BJ (cell line): ENCODE results near the gene RNF183. TPM values are rescaled to one million over a fixed set of nuclear protein-coding genes. Genes with fewer than 3 reads are reported as not detected.

Experiments
- CTCF ChIA-PET: fragments of 350-600 bp; formaldehyde crosslinking; extraction: SDS; loops from one replicate; lab custom pipeline; 2021; ENCODE audit warnings: antibody characterized with exemption, inconsistent platforms; lab: Yijun Ruan, JAX
- POLR2A ChIA-PET: fragments of 300-600 bp; sonication (Branson Sonifier 250); formaldehyde crosslinking; extraction: SDS; loops from one replicate; lab custom pipeline; 2021; ENCODE audit warnings: antibody characterized with exemption; lab: Charles Lee
- DNase-seq: peaks from one replicate; pipeline ENCODE4 v3.0.0-alpha.2; 2011; ENCODE audit warnings: low read depth
- H3K27me3 ChIP-seq: 2 replicates; pipeline ENCODE4 v1.6.0; 2011; ENCODE audit warnings: low read length; ENCODE audit not compliant: control insufficient read depth, insufficient read depth
- H3K36me3 ChIP-seq: 2 replicates; pipeline ENCODE4 v1.5.1; 2011; ENCODE audit warnings: low read length; ENCODE audit not compliant: control insufficient read depth, insufficient read depth
- H3K4me3 ChIP-seq: 2 replicates; pipeline ENCODE4 v1.5.1; 2011; ENCODE audit warnings: low read depth, mild to moderate bottlenecking, control low read depth, low read length
- polyA plus RNA-seq: library from polyadenylated mRNA; depleted of rRNA; stranded (reverse); fragments of >200 nt; gene quantifications from 2 replicates; pipeline ENCODE4 v1.2.3, GENCODE V29; 2011
- TF ChIP-seq, protein P1 (sequence below): IDR thresholded peaks from 2 replicates; pipeline ENCODE4 v1.5.1; 2011; ENCODE audit warnings: low read depth, mild to moderate bottlenecking, control low read depth, inconsistent platforms, low read length, moderate library complexity; ENCODE audit not compliant: insufficient read depth

The RNF183 gene
- polyA plus RNA-seq, 1 experiment: not detected

DNA sequence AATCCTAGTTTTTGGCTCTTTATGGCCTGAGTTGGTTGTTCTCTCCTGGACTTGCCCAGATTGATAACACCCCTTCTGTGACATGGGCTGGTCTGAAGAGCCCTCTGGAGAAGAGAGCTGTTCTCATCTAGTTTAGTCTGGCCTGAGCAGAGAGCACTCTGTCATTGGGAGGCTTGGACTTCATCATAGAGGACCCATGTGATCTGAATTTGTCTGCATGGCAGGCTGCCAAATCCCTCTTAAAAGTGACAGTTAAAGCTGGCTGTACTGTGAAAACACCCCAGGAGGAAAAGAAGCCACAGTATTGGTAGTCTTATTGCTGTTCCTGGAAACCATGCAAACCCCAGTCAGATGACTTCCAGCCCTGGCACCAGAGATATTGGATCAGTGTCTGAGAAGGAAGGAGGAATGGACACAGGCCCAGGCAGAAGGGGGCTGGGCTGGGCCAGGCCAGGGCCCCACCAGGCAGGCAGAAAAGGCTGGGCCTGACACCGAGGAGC is 40.6 kb upstream of the RNF183 start:
- H3K4me3 ChIP-seq: no peak overlapping the region
- CTCF ChIA-PET: no interaction called here
- POLR2A ChIA-PET: no interaction called here
- peaks cover 2% of the 10 kb centered on the region for H3K27me3 ChIP-seq
- no peaks in the 10 kb centered on the region for H3K36me3 ChIP-seq
- TF ChIP-seq, protein P1, sequence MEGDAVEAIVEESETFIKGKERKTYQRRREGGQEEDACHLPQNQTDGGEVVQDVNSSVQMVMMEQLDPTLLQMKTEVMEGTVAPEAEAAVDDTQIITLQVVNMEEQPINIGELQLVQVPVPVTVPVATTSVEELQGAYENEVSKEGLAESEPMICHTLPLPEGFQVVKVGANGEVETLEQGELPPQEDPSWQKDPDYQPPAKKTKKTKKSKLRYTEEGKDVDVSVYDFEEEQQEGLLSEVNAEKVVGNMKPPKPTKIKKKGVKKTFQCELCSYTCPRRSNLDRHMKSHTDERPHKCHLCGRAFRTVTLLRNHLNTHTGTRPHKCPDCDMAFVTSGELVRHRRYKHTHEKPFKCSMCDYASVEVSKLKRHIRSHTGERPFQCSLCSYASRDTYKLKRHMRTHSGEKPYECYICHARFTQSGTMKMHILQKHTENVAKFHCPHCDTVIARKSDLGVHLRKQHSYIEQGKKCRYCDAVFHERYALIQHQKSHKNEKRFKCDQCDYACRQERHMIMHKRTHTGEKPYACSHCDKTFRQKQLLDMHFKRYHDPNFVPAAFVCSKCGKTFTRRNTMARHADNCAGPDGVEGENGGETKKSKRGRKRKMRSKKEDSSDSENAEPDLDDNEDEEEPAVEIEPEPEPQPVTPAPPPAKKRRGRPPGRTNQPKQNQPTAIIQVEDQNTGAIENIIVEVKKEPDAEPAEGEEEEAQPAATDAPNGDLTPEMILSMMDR: no peak
- DNase-seq: no peak

DNA sequence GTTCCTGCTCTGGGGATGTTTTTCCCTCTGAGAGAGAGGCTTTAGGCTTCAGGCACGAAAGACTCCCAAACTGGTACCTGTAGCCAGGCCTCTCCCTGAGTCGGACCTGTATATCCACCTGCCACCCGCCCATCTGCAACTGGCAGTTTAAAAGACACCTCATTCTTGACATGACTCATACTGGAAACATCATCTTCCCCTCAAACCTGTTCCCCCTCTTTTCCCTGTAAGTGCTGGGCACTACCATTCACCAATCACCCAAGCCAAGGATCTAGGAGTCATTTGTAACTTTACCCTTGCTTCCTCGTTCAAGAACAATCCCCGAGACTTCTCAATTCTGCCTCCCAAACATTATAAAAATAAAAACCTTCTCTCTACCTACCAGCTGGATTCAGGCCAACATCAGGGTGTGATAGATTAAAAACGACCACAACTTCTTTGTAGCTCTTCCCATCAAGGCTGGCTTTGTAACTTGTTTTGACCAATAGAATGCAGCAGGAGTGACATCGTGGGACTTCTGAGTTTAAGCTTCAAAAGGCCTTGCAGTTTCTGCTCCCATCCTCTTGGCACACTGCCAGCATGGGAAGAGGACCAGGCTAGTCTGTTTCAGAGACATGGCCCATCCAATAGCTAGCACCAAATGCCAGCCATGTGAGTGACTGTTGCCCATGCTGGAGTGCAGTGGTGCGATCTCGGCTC is 38.7 kb upstream of the RNF183 start:
- TF ChIP-seq, protein P1: no peak
- DNase-seq: no peak
- H3K36me3 ChIP-seq: no peaks in the 10 kb centered on the region
- CTCF ChIA-PET: no interaction called here
- H3K27me3 ChIP-seq: no peaks in the 10 kb centered on the region
- no peak overlapping the region for H3K4me3 ChIP-seq
- POLR2A ChIA-PET: no interaction called here

DNA sequence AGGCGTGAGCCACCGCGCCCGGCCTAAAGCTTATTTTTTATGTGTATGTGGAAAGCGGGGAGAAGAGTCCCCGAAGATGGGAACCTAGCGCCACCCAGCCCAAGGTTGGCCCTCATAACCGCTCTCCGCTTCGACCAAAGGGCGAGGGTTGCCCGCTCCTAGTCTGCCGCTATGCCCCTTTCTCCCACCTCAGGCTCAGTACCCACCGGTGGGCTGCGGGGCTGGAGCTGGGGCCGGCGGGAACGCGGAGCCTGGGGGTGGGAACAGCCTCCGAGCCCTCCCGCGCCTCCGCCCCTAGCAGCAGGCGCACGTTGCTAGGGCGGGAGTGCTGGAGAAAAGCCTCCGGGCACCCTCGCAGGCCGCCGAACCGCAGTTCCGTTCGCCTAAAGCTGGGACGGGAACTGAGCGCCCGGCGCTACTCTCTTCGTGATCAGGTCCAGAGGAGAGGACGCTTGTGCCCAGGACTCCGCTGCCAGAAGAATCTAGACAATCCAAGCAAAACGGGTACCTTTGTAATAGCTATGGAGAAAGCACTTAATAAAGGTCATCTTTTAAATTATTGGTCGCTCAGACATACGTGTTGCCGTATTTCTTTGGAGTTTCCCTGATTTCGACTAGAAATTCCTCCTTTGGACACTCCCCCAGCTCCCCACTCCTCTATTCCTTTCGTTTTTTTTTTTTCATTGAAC is 37.0 kb upstream of the RNF183 start, which contains the start of gene WDR31:
Gene WDR31, minus strand, starts transcription at position 265 of the 689 bp plus-strand sequence. CDS start 8,253 bp downstream, outside the sequence.
- Histone ChIP-seq H3K36me3 (no peaks in the 10 kb centered on the region), H3K27me3 (no peaks in the 10 kb centered on the region), H3K4me3 (peak within 1 kb of the TSS; percentile 72)
- ChIA-PET CTCF (interaction anchor here (0.5 to 2.1 kb wide), 9 partner anchors 9 to 1457 kb away, joined by 3 to 7 read pairs (median 3); partner anchors contain the start of genes ALAD, BSPRY, CDC26 and PRPF4), POLR2A (interaction anchor here (0.7 to 1.2 kb wide), 2 partner anchors 61 to 255 kb away, joined by 3 read pairs; partner anchors contain the start of gene ALAD)
- TF ChIP-seq, protein P1: no peak
- peak; percentile 35 for DNase-seq

DNA sequence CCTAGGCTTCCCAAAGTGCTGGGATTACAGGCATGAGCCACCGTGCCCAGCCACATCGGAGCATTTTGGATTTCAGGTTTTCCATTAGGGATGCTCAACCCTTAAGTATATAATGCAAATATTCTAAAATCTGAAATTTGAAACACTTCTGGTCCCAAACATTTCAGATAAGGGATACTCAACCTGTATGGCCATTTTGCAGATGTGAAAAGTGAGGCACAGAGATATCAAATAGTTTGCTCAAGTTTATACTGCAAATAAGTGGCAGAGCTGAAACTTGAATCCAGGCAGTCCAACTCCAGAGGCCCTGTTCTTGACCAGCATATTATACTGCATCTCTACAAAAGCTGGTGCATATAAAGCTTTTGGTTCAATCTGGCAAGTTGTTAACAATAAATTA is 34.5 kb upstream of the RNF183 start:
- ChIA-PET POLR2A (no interaction called here), CTCF (interaction anchor here (0.9 to 1.6 kb wide), 3 partner anchors 12 to 282 kb away, joined by 3 to 4 read pairs (median 3); partner anchors contain the start of genes CDC26 and PRPF4)
- H3K36me3 ChIP-seq: no peaks in the 10 kb centered on the region
- no peaks in the 10 kb centered on the region for H3K27me3 ChIP-seq
- TF ChIP-seq, protein P1: no peak
- H3K4me3 ChIP-seq: no peak overlapping the region
- no peak for DNase-seq

DNA sequence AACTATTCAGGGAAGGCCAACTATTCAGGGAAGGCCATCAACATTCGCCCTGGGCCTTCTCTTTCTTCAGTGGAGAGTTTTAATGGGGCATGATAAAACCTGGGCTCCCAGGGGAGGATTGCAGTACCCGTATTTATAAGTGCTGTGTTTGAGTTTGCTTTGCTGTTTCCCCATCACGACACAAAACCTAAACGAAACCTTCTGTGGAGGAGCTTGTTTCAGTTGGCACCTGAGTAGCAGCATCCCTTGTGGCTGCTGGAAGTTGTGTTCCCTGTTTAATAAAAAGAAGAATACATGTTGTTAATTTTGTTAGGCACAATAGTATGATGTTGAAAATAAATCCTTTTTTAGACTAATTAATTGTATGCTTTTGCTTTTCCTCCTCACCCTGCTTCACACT is 28.6 kb upstream of the RNF183 start:
- no peak for DNase-seq
- CTCF ChIA-PET: no interaction called here
- no peak overlapping the region for H3K4me3 ChIP-seq
- no peaks in the 10 kb centered on the region for H3K27me3 ChIP-seq
- POLR2A ChIA-PET: no interaction called here
- no peaks in the 10 kb centered on the region for H3K36me3 ChIP-seq
- TF ChIP-seq, protein P1: no peak
